Ascending aorta (tissue), 2 donors: ENCODE measurements around the gene ABHD13. TPM values are rescaled to one million over a fixed set of nuclear protein-coding genes. Genes with fewer than 3 reads are reported as not detected.

ENCODE experiments used
- DNase-seq, 2 donors: peaks; one replicate each; pipeline ENCODE4 v3.0.0-alpha.2; 2019; ENCODE audit warnings: low spot score in 2 of 2
- H3K27ac ChIP-seq, 2 donors: fragments of 200-600 bp; sonication (generic); one replicate each; pipeline ENCODE4 v1.5.1; 2016 to 2017; ENCODE audit warnings: mild to moderate bottlenecking in 1 of 2
- H3K27me3 ChIP-seq: fragments of 200-600 bp; sonication (generic); one replicate; pipeline ENCODE4 v1.5.1; 2017
- H3K36me3 ChIP-seq, 2 donors: fragments of 200-600 bp; sonication (generic); one replicate each; pipeline ENCODE4 v1.5.1; 2016
- H3K4me1 ChIP-seq, 2 donors: fragments of 200-600 bp; sonication (generic); one replicate each; pipeline ENCODE4 v1.5.1; 2016 to 2017; ENCODE audit warnings: mild to moderate bottlenecking in 1 of 2
- H3K4me3 ChIP-seq, 2 donors: fragments of 200-600 bp; sonication (generic); one replicate each; pipeline ENCODE4 v1.5.1; 2016 to 2017; ENCODE audit warnings: mild to moderate bottlenecking in 1 of 2
- H3K9me3 ChIP-seq, 2 donors: fragments of 200-600 bp; sonication (generic); one replicate each; pipeline ENCODE4 v1.5.1; 2016
- CTCF ChIP-seq, 3 experiments: fragments of 200-600 bp in 2 of 3; fragments of 450-650 bp in 1 of 3; sonication (generic) in 2 of 3; IDR thresholded peaks; one replicate each; pipeline ENCODE4 v1.5.1; 2016 to 2019; ENCODE audit warnings: antibody characterized with exemption in 3 of 3, mild to moderate bottlenecking in 1 of 3, moderate library complexity in 1 of 3
- intact Hi-C: fragments of 100-400 bp; cut with DNase I; formaldehyde crosslinking; loops from one replicate; pipeline ENCODE4 v1.15.1; 2023
- total RNA-seq: library from RNA; depleted of rRNA; stranded (reverse); fragments of >200 nt; gene quantifications from one replicate; pipeline ENCODE4 v1.1.0, GENCODE V29; 2016

ABHD13 gene
- total RNA-seq, 1 donor from 2014 or later = 4.5 TPM

- no peak for TF ChIP-seq CTCF (IDR thresholded peaks at IDR 0.05)
- Histone ChIP-seq H3K4me1 (peaks cover 0 to 7% of the 10 kb centered on the region in 2 donors), H3K9me3 (no peaks in the 10 kb centered on the region), H3K27ac (no peak overlapping the region), H3K27me3 (no peaks in the 10 kb centered on the region), H3K4me3 (no peak overlapping the region), H3K36me3 (no peaks in the 10 kb centered on the region)
- no peak for DNase-seq
- intact Hi-C loops = loop anchor here (5.0 kb wide), 1 partner anchor 672 kb away; no protein-coding TSS in a partner anchor
These were observed 7.2 kb downstream of the ABHD13 start for GRCh38 chr13:108225440-108225839.

DNA sequence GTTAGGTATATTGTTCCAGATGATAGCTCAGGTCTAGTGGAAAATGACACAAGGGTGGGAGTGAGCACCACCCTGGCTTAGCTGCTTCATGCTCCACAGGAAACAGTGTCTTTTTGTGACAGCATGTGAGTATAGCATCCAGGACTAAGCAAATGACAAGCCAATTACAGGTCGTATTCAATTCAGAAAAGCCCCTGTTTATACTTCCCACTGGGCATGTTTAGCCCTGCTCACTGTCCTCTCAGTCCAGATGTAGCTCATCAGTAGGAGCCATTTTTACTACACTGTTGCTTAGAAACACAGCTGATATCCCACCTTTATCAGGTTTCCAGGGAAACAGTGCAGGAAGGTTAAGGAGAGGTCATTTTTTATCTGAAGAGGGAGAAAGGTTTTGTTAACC lies 8.0 kb downstream of the ABHD13 start:
- H3K4me3 ChIP-seq = no peak overlapping the region
- intact Hi-C loops = loop anchor here (5.0 kb wide), 1 partner anchor 671 kb away; no protein-coding TSS in a partner anchor
- no peaks in the 10 kb centered on the region for H3K9me3 ChIP-seq
- DNase-seq = no peak
- no peak for TF ChIP-seq CTCF (IDR thresholded peaks at IDR 0.05)
- H3K27ac ChIP-seq = no peak overlapping the region
- no peaks in the 10 kb centered on the region for H3K27me3 ChIP-seq
- H3K36me3 ChIP-seq = no peaks in the 10 kb centered on the region
- peaks cover 0 to 7% of the 10 kb centered on the region in 2 donors for H3K4me1 ChIP-seq

- no peaks in the 10 kb centered on the region for H3K36me3 ChIP-seq
- no peak for DNase-seq
- H3K27ac ChIP-seq = no peak overlapping the region
- H3K9me3 ChIP-seq = no peaks in the 10 kb centered on the region
- no peak overlapping the region for H3K4me3 ChIP-seq
- intact Hi-C loops = loop anchor here (5.0 kb wide), 1 partner anchor 670 kb away; no protein-coding TSS in a partner anchor
- peak; percentile 30 to 77 (median 77) for TF ChIP-seq CTCF (IDR thresholded peaks at IDR 0.05)
- H3K27me3 ChIP-seq = no peaks in the 10 kb centered on the region
- H3K4me1 ChIP-seq = peaks cover 0 to 7% of the 10 kb centered on the region in 2 donors
These were observed 9.6 kb downstream of the ABHD13 start for GRCh38 chr13:108227651-108228272.

GRCh38 chr13:108230377-108230776 lies 12.2 kb downstream of the ABHD13 start:
- no peak for DNase-seq
- no peak for TF ChIP-seq CTCF (IDR thresholded peaks at IDR 0.05)
- Histone ChIP-seq H3K9me3 (no peaks in the 10 kb centered on the region), H3K4me1 (peaks cover 0 to 7% of the 10 kb centered on the region in 2 donors), H3K4me3 (no peak overlapping the region), H3K36me3 (no peaks in the 10 kb centered on the region), H3K27ac (no peak overlapping the region), H3K27me3 (no peaks in the 10 kb centered on the region)
- intact Hi-C loops = no loop called here

DNA sequence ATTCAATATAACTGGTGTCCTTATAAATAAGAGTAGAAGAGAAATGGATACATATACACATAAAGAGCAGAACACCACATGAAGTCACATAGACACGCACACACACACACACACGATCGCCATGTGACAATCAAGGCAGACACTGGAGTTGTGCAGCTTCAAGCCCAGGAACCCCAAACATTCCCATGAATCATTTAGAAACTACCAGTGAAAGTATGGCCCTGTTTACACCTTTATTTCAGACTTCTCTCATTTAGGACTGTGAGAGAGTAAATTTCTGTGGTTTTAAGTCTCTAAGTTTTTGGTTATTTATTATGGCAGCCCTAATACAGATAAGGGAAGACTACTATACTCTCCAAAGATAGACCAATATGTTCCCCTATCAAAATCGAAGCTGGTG lies 31.0 kb downstream of the ABHD13 start:
- no peak for TF ChIP-seq CTCF (IDR thresholded peaks at IDR 0.05)
- Histone ChIP-seq H3K9me3 (peaks cover 0 to 63% of the 10 kb centered on the region in 2 donors), H3K36me3 (peaks cover 0 to 4% of the 10 kb centered on the region in 2 donors), H3K4me1 (no peaks in the 10 kb centered on the region), H3K27ac (no peak overlapping the region), H3K27me3 (no peaks in the 10 kb centered on the region), H3K4me3 (no peak overlapping the region)
- DNase-seq = no peak
- intact Hi-C loops = no loop called here
